Measurements from ENCODE around the gene SNAPC3.

GRCh38 chr9:15374825-15375224 lies 47.9 kb upstream of the SNAPC3 start:
- TF ChIP-seq CTCF (IDR thresholded peaks at IDR 0.05), result no peak
- TF ChIP-seq POLR2AphosphoS5 (IDR thresholded peaks at IDR 0.05; ENCODE audit: low read depth, low read length), result no peak
- no peak for TF ChIP-seq TCF7L2 (IDR thresholded peaks at IDR 0.05; ENCODE audit: low read depth, low read length)

Data from Panc1 (cell line).